SKM-1 (cell line): ENCODE results near the gene MYRFL.
"Not testable (repeated sequence)": the region's sequence is repeated elsewhere in the genome, so short reads cannot be mapped to it uniquely, and the experiment has no call there.

Source experiments
- DNase-seq: peaks from one replicate; lab custom pipeline; 2025; ENCODE audit not compliant: unreplicated experiment; lab: John Stamatoyannopoulos, UW

The MYRFL gene

GRCh38 chr12:69985656-69986055 lies 160.6 kb downstream of the MYRFL start:
- no peak for DNase-seq

- no peak for DNase-seq
Observed at GRCh38 chr12:69986114-69986513, 161.1 kb downstream of the MYRFL start.

- no peak for DNase-seq
Observed at GRCh38 chr12:69987579-69988091, 162.6 kb downstream of the MYRFL start.

- no peak for DNase-seq
Observed at GRCh38 chr12:69988481-69989321, 163.7 kb downstream of the MYRFL start.

GRCh38 chr12:69991690-69992288 lies 166.8 kb downstream of the MYRFL start:
- no peak for DNase-seq

- no peak for DNase-seq
Observed at GRCh38 chr12:69993433-69993832, 168.4 kb downstream of the MYRFL start.

GRCh38 chr12:69994086-69994485 lies 169.1 kb downstream of the MYRFL start:
- DNase-seq, result not testable (repeated sequence)

GRCh38 chr12:69994724-69995173 lies 169.7 kb downstream of the MYRFL start:
- no peak for DNase-seq

- DNase-seq, result no peak
Observed at GRCh38 chr12:69996241-69996640, 171.2 kb downstream of the MYRFL start.

GRCh38 chr12:69996722-69997121 lies 171.7 kb downstream of the MYRFL start:
- DNase-seq, result no peak

GRCh38 chr12:69998011-69998410 lies 173.0 kb downstream of the MYRFL start:
- DNase-seq, result no peak

GRCh38 chr12:69998922-69999321 lies 173.9 kb downstream of the MYRFL start:
- DNase-seq, result no peak

- no peak for DNase-seq
Observed at GRCh38 chr12:69999561-69999960, 174.5 kb downstream of the MYRFL start.

GRCh38 chr12:70002097-70002911 lies 177.3 kb downstream of the MYRFL start:
- DNase-seq, result no peak

- no peak for DNase-seq
Observed at GRCh38 chr12:70002912-70003255, 177.9 kb downstream of the MYRFL start.

- no peak for DNase-seq
Observed at GRCh38 chr12:70005864-70006618, 181.0 kb downstream of the MYRFL start.

- no peak for DNase-seq
Observed at GRCh38 chr12:70006619-70006973, 181.6 kb downstream of the MYRFL start.

- no peak for DNase-seq
Observed at GRCh38 chr12:70007687-70008086, 182.7 kb downstream of the MYRFL start.
